WI38 (cell line): ENCODE measurements around the gene SLC2A13.
"Not testable (repeated sequence)": the region's sequence is repeated elsewhere in the genome, so short reads cannot be mapped to it uniquely, and the experiment has no call there.

Experiments
- H3K4me3 ChIP-seq: 2 replicates; pipeline ENCODE4 v1.5.1; 2011; ENCODE audit warnings: low read depth, mild to moderate bottlenecking, control low read depth, low read length
- TF ChIP-seq, protein P1 (sequence below): IDR thresholded peaks from 2 replicates; pipeline ENCODE4 v1.5.1; 2012; ENCODE audit warnings: low read depth, mild to moderate bottlenecking, control low read depth, low read length

SLC2A13 gene

DNA sequence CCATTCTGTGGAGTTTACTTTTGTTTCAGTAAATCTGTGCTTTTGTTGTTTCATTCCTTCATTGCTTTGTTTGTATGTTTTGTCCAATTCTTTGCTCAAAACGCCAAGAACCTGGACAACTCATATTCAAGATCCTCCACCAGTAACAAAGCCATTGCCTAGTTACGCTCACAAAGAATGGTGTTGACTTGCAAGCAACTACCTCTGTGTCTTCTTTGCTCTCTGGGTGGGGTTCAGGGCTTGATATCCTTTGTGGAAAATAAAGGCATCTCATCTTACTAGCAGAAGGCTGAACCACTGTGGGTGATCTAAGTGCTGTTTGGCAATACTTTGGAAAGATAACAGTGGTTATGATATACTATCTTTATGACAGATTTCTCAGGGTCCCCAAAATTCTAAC lies 252.9 kb downstream of the SLC2A13 start:
- TF ChIP-seq, protein P1, sequence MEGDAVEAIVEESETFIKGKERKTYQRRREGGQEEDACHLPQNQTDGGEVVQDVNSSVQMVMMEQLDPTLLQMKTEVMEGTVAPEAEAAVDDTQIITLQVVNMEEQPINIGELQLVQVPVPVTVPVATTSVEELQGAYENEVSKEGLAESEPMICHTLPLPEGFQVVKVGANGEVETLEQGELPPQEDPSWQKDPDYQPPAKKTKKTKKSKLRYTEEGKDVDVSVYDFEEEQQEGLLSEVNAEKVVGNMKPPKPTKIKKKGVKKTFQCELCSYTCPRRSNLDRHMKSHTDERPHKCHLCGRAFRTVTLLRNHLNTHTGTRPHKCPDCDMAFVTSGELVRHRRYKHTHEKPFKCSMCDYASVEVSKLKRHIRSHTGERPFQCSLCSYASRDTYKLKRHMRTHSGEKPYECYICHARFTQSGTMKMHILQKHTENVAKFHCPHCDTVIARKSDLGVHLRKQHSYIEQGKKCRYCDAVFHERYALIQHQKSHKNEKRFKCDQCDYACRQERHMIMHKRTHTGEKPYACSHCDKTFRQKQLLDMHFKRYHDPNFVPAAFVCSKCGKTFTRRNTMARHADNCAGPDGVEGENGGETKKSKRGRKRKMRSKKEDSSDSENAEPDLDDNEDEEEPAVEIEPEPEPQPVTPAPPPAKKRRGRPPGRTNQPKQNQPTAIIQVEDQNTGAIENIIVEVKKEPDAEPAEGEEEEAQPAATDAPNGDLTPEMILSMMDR, result no peak
- no peak overlapping the region for H3K4me3 ChIP-seq

DNA sequence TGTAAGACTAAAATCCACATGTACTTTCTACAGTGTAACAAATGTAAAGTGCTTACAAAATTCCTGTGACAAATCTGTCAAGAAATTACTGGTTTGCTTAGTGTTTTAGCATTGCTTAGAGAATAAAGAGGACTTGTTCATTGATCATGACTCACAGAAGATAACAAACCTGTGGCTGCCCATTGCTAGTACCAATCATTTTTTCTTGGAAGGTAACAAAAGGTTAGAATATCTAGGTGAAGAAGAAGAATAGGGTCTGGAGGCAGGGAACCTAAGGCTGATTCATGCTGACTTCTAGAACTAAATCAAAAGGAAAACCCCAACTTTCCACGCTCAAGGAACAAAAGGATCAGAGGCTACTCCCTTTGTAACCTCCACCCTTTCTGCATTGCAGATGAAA lies 253.5 kb downstream of the SLC2A13 start:
- H3K4me3 ChIP-seq, result no peak overlapping the region
- TF ChIP-seq, protein P1, result no peak

DNA sequence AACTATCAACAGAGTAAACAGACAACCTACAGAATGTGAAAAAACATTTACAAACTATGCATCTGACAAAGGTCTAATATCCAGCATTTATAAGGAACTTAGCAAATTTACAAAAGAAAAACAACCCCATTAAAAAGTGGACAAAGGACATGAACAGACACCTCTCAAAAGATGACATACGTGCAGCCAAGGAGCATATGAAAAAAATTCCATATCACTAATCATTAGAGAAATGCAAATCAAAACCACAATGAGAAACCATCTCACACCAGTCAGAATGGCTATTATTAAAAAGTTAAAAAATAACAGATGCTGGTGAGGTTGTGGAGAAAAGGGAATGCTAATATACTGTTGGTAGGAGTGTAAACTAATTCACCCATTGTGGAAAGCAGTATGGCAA lies 257.7 kb downstream of the SLC2A13 start:
- not testable (repeated sequence) for H3K4me3 ChIP-seq

DNA sequence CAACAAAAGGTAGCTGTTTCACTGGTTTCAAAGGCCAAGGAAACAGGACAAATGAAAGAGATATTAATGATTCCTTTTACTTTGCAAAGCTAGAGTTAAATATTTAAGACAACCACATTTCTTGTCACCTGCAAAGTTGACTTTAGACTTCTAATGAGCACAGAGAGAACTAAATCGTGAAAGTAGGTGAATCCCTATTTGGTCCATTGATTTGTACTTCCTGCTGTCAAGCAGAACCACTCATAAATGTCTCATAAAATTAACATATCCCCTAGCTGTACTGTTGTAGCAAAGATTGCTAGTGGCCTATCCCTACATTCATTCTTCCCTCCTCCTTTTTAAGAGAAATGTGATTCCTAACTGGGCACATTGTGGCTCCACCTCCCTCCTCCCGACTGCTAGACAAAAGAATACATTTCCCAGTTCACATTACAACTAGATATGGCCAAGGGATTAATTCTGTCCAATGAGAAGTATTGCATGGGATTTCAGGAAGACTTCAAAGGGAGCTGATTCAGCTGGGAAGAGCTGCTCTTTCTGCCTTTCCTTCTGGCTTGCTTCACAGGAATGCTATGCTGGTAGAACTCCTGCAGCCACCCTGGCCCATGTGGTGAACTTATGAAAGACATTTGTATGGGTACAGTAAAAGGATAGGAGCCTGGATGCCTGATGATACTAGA lies 258.8 kb downstream of the SLC2A13 start:
- TF ChIP-seq, protein P1, result no peak
- H3K4me3 ChIP-seq, result no peak overlapping the region

- H3K4me3 ChIP-seq, result no peak overlapping the region
- TF ChIP-seq, protein P1, result no peak
These were observed 259.6 kb downstream of the SLC2A13 start for GRCh38 chr12:39846304-39846703.

DNA sequence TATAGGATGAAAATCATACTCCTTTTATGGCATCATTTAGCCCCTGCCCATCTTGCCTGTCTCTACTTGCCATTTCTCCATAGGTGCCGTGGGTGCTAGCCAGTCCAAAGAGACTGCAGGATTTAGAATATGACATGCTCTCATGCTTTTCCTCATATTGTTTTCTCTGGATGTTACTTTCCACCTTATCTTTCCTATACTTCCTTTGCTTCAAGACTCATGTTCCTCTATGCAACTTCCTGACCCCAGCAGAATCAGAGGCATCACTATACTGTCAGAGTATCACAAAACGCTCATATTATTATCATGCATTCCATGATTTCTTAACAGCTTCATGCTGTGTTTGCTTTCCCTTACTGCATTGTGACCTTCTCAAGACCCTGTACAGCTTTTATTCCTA lies 265.5 kb downstream of the SLC2A13 start:
- no peak overlapping the region for H3K4me3 ChIP-seq
- TF ChIP-seq, protein P1, result no peak

DNA sequence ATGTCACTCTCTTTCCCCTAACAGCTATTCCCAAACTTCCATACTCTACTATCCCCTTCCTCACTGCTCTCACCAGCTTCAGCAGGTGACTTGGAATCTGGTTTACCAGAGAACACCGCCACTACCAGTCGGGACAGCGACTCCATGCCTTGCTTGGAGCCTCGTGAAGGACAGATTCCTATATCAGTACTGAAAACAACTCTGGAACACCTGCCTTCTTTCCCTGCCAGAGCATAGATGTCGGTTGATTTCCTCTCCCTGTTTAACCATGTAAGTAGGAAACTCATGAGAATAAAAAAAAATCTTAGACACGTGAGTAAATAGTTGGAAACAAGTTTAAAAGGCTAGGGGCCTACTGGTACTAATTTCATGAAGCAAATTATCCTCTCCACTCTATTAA lies 266.8 kb downstream of the SLC2A13 start:
- no peak overlapping the region for H3K4me3 ChIP-seq
- TF ChIP-seq, protein P1, result no peak
